ENCODE measurements around the gene ZNF592. TPM values are rescaled to one million over a fixed set of nuclear protein-coding genes. Genes with fewer than 3 reads are reported as not detected.

The ZNF592 gene
- total RNA-seq, 1 donor, result 11.2 TPM

GRCh38 chr15:84832448-84833040 is 84.2 kb downstream of the ZNF592 start:
- DNase-seq (ENCODE audit: low read depth), result no peak
- TF ChIP-seq, protein P1, sequence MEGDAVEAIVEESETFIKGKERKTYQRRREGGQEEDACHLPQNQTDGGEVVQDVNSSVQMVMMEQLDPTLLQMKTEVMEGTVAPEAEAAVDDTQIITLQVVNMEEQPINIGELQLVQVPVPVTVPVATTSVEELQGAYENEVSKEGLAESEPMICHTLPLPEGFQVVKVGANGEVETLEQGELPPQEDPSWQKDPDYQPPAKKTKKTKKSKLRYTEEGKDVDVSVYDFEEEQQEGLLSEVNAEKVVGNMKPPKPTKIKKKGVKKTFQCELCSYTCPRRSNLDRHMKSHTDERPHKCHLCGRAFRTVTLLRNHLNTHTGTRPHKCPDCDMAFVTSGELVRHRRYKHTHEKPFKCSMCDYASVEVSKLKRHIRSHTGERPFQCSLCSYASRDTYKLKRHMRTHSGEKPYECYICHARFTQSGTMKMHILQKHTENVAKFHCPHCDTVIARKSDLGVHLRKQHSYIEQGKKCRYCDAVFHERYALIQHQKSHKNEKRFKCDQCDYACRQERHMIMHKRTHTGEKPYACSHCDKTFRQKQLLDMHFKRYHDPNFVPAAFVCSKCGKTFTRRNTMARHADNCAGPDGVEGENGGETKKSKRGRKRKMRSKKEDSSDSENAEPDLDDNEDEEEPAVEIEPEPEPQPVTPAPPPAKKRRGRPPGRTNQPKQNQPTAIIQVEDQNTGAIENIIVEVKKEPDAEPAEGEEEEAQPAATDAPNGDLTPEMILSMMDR (IDR thresholded peaks at IDR 0.05; ENCODE audit: insufficient read depth, low read depth, low read length), result no peak

GRCh38 chr15:84833447-84834228 is 85.2 kb downstream of the ZNF592 start:
- no peak overlapping the region for H3K4me3 ChIP-seq (ENCODE audit: low read depth, low read length)
- TF ChIP-seq, protein P1 (IDR thresholded peaks at IDR 0.05; ENCODE audit: insufficient read depth, low read depth, low read length), result no peak
- DNase-seq (ENCODE audit: low read depth), result peak; percentile 56

More at GRCh38 chr15:84832448-84833040, 84.2 kb downstream of the ZNF592 start:
- no peak overlapping the region for H3K4me3 ChIP-seq (ENCODE audit: low read depth, low read length)

- DNase-seq (ENCODE audit: low read depth), result no peak
- TF ChIP-seq, protein P1 (IDR thresholded peaks at IDR 0.05; ENCODE audit: insufficient read depth, low read depth, low read length), result no peak
- H3K4me3 ChIP-seq (ENCODE audit: low read depth, low read length), result no peak overlapping the region
These were observed 86.0 kb downstream of the ZNF592 start for GRCh38 chr15:84834229-84834955.

- TF ChIP-seq, protein P1 (IDR thresholded peaks at IDR 0.05; ENCODE audit: insufficient read depth, low read depth, low read length), result no peak
- DNase-seq (ENCODE audit: low read depth), result no peak
- H3K4me3 ChIP-seq (ENCODE audit: low read depth, low read length), result no peak overlapping the region
These were observed 86.6 kb downstream of the ZNF592 start for GRCh38 chr15:84834969-84835368.

DNA sequence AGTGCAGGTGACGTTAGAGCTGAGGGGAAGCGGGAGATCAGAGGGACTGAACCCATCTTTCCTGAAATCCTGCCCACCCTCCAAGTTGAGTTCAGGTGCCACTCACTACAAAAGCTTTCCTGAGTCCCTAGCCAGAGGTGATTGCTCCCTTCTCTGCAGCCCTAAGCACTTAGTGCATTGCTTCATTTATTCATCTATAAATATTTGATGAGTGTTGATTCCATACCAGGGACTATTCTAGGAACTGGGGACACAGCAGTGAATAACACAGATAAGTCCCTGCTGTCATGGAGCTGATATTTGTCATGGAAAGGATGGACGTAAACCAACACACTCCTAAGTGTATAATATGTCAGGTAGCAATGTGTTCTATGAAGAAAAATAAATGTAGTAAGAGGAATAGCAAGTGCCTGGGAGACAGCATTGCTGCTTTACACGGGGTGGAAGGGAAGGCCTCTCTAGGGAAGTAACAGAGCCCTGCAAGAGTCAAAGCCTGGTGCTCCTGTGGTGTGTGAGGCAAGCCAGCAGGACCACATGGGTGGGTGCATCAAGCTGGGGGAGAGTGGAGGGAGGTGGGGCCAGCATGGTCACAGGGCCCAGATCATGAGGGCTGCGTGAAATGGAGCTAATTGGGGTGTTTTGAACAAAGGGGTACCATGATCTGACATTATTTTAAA is 87.4 kb downstream of the ZNF592 start:
- TF ChIP-seq, protein P1 (IDR thresholded peaks at IDR 0.05; ENCODE audit: insufficient read depth, low read depth, low read length), result no peak
- DNase-seq (ENCODE audit: low read depth), result no peak
- no peak overlapping the region for H3K4me3 ChIP-seq (ENCODE audit: low read depth, low read length)

DNA sequence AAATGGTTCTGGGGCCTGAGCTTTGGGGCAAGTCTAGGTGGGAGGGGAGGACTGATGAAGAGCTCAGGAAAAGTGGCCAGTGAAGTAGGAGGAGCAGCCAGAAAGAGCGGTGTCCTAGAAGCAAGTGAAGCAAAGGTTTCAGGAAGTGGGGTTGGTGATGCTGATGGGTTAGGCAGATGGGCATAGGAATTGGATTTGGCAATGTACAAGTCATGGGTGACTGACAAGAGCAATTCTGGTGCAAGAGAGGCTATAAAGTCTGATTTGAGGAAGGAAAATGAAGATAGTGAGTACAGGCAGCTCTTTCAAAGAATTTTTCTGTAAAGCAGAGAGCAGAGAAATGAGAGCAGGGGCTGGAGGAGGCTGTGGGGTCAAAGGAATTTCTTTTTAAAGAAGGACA is 88.5 kb downstream of the ZNF592 start:
- H3K4me3 ChIP-seq (ENCODE audit: low read depth, low read length), result no peak overlapping the region
- no peak for DNase-seq (ENCODE audit: low read depth)
- TF ChIP-seq, protein P1 (IDR thresholded peaks at IDR 0.05; ENCODE audit: insufficient read depth, low read depth, low read length), result no peak
